ENCODE data around the gene PTPRT. TPM values are rescaled to one million over a fixed set of nuclear protein-coding genes. Genes with fewer than 3 reads are reported as not detected.

The PTPRT gene
- total RNA-seq, 4 donors from 2014 or later, result 0.72 to 2.5 (median 1.4) TPM

GRCh38 chr20:42024653-42025052 lies 1165.1 kb downstream of the PTPRT start:
- WGBS, result 33% methylated on average over 5 of the region's 5 CpGs
- H3K27me3 ChIP-seq, result no peaks in the 10 kb centered on the region
- H3K36me3 ChIP-seq, result no peaks in the 10 kb centered on the region
- no peaks in the 10 kb centered on the region for H3K9me3 ChIP-seq
- H3K4me1 ChIP-seq, result no peaks in the 10 kb centered on the region
- no peak for DNase-seq (ENCODE audit: low spot score in 2 of 2)
- H3K27ac ChIP-seq, result no peak overlapping the region
- no peak overlapping the region for H3K4me3 ChIP-seq
- no peak for TF ChIP-seq CTCF (IDR thresholded peaks at IDR 0.05)
- TF ChIP-seq POLR2A (IDR thresholded peaks at IDR 0.05), result no peak
- no peak for TF ChIP-seq EP300 (IDR thresholded peaks at IDR 0.05)
- no peak for TF ChIP-seq POLR2AphosphoS5 (IDR thresholded peaks at IDR 0.05)

Data from suprapubic skin (tissue), 4 donors.